CD4-positive, alpha-beta T cell treated with Interleukin-2 at 100 ng/mL for 4 hours (primary cell): Measurements from ENCODE around the gene TPSAB1.
"Not testable (repeated sequence)": the region's sequence is repeated elsewhere in the genome, so short reads cannot be mapped to it uniquely, and the experiment has no call there.

Source experiments
- DNase-seq: peaks from one replicate; pipeline ENCODE4 v3.0.0-alpha.2; 2020; ENCODE audit warnings: low spot score

The TPSAB1 gene

GRCh38 chr16:1247903-1248537 is 7.5 kb downstream of the TPSAB1 start:
- DNase-seq, result not testable (repeated sequence)

- DNase-seq, result not testable (repeated sequence)
Measured at GRCh38 chr16:1249031-1249755, 8.7 kb downstream of the TPSAB1 start.

GRCh38 chr16:1253701-1254364 is 13.3 kb downstream of the TPSAB1 start:
- not testable (repeated sequence) for DNase-seq

GRCh38 chr16:1254821-1255220 is 14.3 kb downstream of the TPSAB1 start:
- DNase-seq, result not testable (repeated sequence)

GRCh38 chr16:1255276-1256122 is 15.0 kb downstream of the TPSAB1 start, which contains the start of gene TPSD1:
TPSD1 (plus strand) TSS chr16:1256069; CDS start chr16:1256281, 212 bp downstream.
- DNase-seq, result not testable (repeated sequence)

GRCh38 chr16:1256296-1256873 is 15.9 kb downstream of the TPSAB1 start:
- not testable (repeated sequence) for DNase-seq

- no peak for DNase-seq
Measured at GRCh38 chr16:1256874-1257322, 16.4 kb downstream of the TPSAB1 start.

GRCh38 chr16:1257561-1258224 is 17.2 kb downstream of the TPSAB1 start:
- DNase-seq, result no peak

- no peak for DNase-seq
Measured at GRCh38 chr16:1258225-1258600, 17.7 kb downstream of the TPSAB1 start.

- DNase-seq, result no peak
Measured at GRCh38 chr16:1258906-1259759, 18.6 kb downstream of the TPSAB1 start.

GRCh38 chr16:1259760-1260068 is 19.2 kb downstream of the TPSAB1 start:
- DNase-seq, result no peak

- DNase-seq, result no peak
Measured at GRCh38 chr16:1260101-1260680, 19.7 kb downstream of the TPSAB1 start.

- DNase-seq, result no peak
Measured at GRCh38 chr16:1261131-1261892, 20.8 kb downstream of the TPSAB1 start.

- no peak for DNase-seq
Measured at GRCh38 chr16:1262210-1262845, 21.8 kb downstream of the TPSAB1 start.

GRCh38 chr16:1262846-1263221 is 22.3 kb downstream of the TPSAB1 start:
- DNase-seq, result no peak

- DNase-seq, result no peak
Measured at GRCh38 chr16:1263591-1264344, 23.3 kb downstream of the TPSAB1 start.

GRCh38 chr16:1264345-1265089 is 24.0 kb downstream of the TPSAB1 start:
- DNase-seq, result no peak
